Vagina (tissue), 2 donors: ENCODE data around the gene COL25A1.

Experiments
- POLR2A ChIP-seq, 2 donors: fragments of 450-650 bp; IDR thresholded peaks; one replicate each; pipeline ENCODE4 v1.6.1; 2017; ENCODE audit warnings: antibody characterized with exemption in 2 of 2, mild to moderate bottlenecking in 2 of 2, moderate library complexity in 2 of 2
- POLR2AphosphoS5 ChIP-seq, 2 donors: sonication (generic); formaldehyde crosslinking; IDR thresholded peaks; one replicate each; pipeline ENCODE4 v1.9.0; 2017; ENCODE audit warnings: antibody characterized with exemption in 2 of 2, mild to moderate bottlenecking in 2 of 2, low read depth in 1 of 2; ENCODE audit not compliant: insufficient read depth in 1 of 2
- TF ChIP-seq, protein P1 (sequence below), 3 experiments: fragments of 450-650 bp in 2 of 3; fragments of 200-600 bp in 1 of 3; sonication (generic) in 1 of 3; IDR thresholded peaks; one replicate each; pipeline ENCODE4 v1.5.1; 2017 to 2019; ENCODE audit warnings: antibody characterized with exemption in 3 of 3, mild to moderate bottlenecking in 2 of 3, moderate library complexity in 2 of 3

DNA sequence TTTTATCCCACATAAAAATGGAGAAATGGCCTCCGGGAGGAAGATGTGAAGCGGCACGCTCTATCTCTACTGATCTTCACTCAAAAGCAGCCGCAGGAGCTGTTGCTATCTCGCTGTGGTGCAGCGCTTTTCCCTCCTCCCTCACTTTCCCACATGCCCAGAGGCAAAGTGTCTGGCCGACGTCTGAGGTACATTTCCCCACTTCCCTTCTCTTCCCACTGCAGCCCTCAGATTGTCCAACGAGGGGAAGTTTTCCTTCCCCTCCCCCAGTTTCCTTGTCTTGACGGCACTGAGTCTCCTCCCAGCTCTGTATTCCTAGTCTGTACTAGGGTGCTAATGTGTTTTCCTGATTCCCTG, 660 bp upstream of the COL25A1 start:
- TF ChIP-seq POLR2A (IDR thresholded peaks at IDR 0.05) (no peak), POLR2AphosphoS5 (IDR thresholded peaks at IDR 0.05; ENCODE audit: insufficient read depth in 1 of 2, low read depth in 1 of 2) (no peak)
- TF ChIP-seq, protein P1, sequence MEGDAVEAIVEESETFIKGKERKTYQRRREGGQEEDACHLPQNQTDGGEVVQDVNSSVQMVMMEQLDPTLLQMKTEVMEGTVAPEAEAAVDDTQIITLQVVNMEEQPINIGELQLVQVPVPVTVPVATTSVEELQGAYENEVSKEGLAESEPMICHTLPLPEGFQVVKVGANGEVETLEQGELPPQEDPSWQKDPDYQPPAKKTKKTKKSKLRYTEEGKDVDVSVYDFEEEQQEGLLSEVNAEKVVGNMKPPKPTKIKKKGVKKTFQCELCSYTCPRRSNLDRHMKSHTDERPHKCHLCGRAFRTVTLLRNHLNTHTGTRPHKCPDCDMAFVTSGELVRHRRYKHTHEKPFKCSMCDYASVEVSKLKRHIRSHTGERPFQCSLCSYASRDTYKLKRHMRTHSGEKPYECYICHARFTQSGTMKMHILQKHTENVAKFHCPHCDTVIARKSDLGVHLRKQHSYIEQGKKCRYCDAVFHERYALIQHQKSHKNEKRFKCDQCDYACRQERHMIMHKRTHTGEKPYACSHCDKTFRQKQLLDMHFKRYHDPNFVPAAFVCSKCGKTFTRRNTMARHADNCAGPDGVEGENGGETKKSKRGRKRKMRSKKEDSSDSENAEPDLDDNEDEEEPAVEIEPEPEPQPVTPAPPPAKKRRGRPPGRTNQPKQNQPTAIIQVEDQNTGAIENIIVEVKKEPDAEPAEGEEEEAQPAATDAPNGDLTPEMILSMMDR (IDR thresholded peaks at IDR 0.05) = no peak
